Thyroid gland (tissue), 4 donors: ENCODE data around the gene RNF213. TPM values are rescaled to one million over a fixed set of nuclear protein-coding genes. Genes with fewer than 3 reads are reported as not detected.

Source experiments
- DNase-seq, 2 donors: peaks; one replicate each; pipeline ENCODE4 v3.0.0-alpha.2; 2019
- H3K27ac ChIP-seq, 3 donors: fragments of 200-600 bp; sonication (generic); 1 replicate in 2 of 3; 2 replicates in 1 of 3; pipeline ENCODE4 v1.5.1; 2016 to 2019; ENCODE audit warnings: mild to moderate bottlenecking in 1 of 3, moderate library complexity in 1 of 3
- H3K27me3 ChIP-seq: fragments of 200-600 bp; sonication (generic); one replicate; pipeline ENCODE4 v1.5.1; 2019
- H3K36me3 ChIP-seq, 2 donors: fragments of 200-600 bp; sonication (generic); one replicate each; pipeline ENCODE4 v1.5.1; 2016 to 2019
- H3K4me1 ChIP-seq, 2 donors: fragments of 200-600 bp; sonication (generic); one replicate each; pipeline ENCODE4 v1.5.1; 2017 to 2019
- H3K4me3 ChIP-seq, 3 donors: fragments of 200-600 bp; sonication (generic); replicated peaks in 1 of 3; 1 replicate in 2 of 3; 2 replicates in 1 of 3; pipeline ENCODE4 v1.5.1; 2016; ENCODE audit warnings: mild to moderate bottlenecking in 1 of 3
- H3K9me3 ChIP-seq: fragments of 200-600 bp; sonication (generic); one replicate; pipeline ENCODE4 v1.5.1; 2017
- CTCF ChIP-seq, 6 experiments: fragments of 200-600 bp in 3 of 6; fragments of 450-650 bp in 3 of 6; sonication (generic) in 3 of 6; IDR thresholded peaks; one replicate each; pipeline ENCODE4 v1.5.1; 2016 to 2019; ENCODE audit warnings: antibody characterized with exemption in 6 of 6, mild to moderate bottlenecking in 2 of 6, inconsistent platforms in 1 of 6, moderate library complexity in 1 of 6
- POLR2A ChIP-seq, 2 donors: fragments of 450-650 bp; IDR thresholded peaks; one replicate each; pipeline ENCODE4 v1.6.1; 2017; ENCODE audit warnings: antibody characterized with exemption in 2 of 2, mild to moderate bottlenecking in 2 of 2, moderate library complexity in 1 of 2
- WGBS, 2 donors: methylation state at CpG; one replicate each; pipeline ENCODE4 v1.1.5; 2017; 5-methylcytosine and 5-hydroxymethylcytosine counted together
- intact Hi-C: fragments of 100-400 bp; cut with DNase I; formaldehyde crosslinking; loops from one replicate; pipeline ENCODE4 v1.15.1; 2023
- total RNA-seq, 4 donors: library from RNA; depleted of rRNA; stranded (reverse); fragments of >200 nt; gene quantifications; one replicate each; pipeline ENCODE4 v1.2.3, GENCODE V29; 2016

Gene RNF213
- total RNA-seq, 4 donors from 2014 or later, result 107 to 245 (median 187) TPM

GRCh38 chr17:80376531-80376930 is 115.9 kb downstream of the RNF213 start:
- no peak overlapping the region for H3K27ac ChIP-seq
- H3K4me1 ChIP-seq, result no peaks in the 10 kb centered on the region
- WGBS, 2 donors, result 78 to 92% methylated on average over 4 of the region's 4 CpGs
- H3K9me3 ChIP-seq, result no peaks in the 10 kb centered on the region
- peaks cover 92 to 98% of the 10 kb centered on the region in 2 donors for H3K36me3 ChIP-seq
- no peaks in the 10 kb centered on the region for H3K27me3 ChIP-seq
- intact Hi-C loops, result no loop called here
- DNase-seq, result no peak
- TF ChIP-seq CTCF (IDR thresholded peaks at IDR 0.05) (no peak), POLR2A (IDR thresholded peaks at IDR 0.05) (no peak)
- no peak overlapping the region for H3K4me3 ChIP-seq

DNA sequence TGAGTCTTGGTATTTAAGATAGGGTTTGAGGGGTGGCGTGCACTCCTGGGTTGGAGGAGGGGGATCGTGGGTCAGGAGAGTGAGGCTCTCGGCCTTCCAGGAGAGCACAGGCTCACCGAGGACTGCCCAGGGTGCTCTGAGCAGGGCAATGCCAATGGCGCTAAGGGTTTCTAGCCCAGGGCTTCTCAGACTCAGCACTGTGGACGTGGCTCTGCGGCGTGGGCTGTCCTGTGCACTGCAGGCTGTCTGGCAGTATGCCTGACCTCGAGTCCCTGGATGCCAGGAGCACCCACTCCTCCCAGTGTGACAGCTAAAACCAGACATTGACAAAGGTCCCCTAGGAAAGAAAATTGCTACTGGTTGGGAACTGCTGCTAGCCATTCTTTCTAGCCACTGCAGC is 117.1 kb downstream of the RNF213 start:
- 92 to 98% methylated on average over 7 to 9 of the region's 9 CpGs for WGBS, 2 donors

DNA sequence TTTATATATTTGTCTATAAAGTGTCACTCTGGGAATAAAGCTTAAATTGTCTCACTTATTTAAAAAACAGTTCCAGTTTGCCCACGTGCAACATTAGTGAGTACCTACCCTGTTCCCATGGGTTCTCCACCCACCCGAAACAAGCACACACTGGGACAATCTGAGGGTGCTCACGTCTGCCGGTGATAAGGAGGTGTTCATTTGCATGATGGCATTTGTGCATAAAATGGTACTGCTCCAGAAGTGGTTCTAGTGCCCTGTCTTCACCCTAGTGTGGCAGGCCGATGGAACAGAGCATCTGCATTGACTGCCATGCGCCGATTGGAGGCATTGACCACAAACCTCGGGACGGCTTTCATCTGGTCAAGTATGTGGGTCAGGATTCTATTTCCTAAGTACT is 118.7 kb downstream of the RNF213 start:
- Histone ChIP-seq H3K4me1 (no peaks in the 10 kb centered on the region), H3K36me3 (peaks cover 93% of the 10 kb centered on the region in 2 donors), H3K27ac (no peak overlapping the region), H3K9me3 (no peaks in the 10 kb centered on the region), H3K4me3 (no peak overlapping the region), H3K27me3 (no peaks in the 10 kb centered on the region)
- TF ChIP-seq POLR2A (IDR thresholded peaks at IDR 0.05) (no peak), CTCF (IDR thresholded peaks at IDR 0.05) (no peak)
- no peak for DNase-seq
- intact Hi-C loops, result no loop called here
- 93 to 94% methylated on average over 9 of the region's 9 CpGs for WGBS, 2 donors

More for the DNA sequence above, 117.1 kb downstream of the RNF213 start:
- intact Hi-C loops, result no loop called here
- Histone ChIP-seq H3K9me3 (no peaks in the 10 kb centered on the region), H3K27ac (no peak overlapping the region), H3K36me3 (peaks cover 92 to 94% of the 10 kb centered on the region in 2 donors), H3K4me3 (no peak overlapping the region), H3K4me1 (no peaks in the 10 kb centered on the region), H3K27me3 (no peaks in the 10 kb centered on the region)
- no peak for TF ChIP-seq POLR2A (IDR thresholded peaks at IDR 0.05)
- no peak for TF ChIP-seq CTCF (IDR thresholded peaks at IDR 0.05)
- DNase-seq, result no peak

DNA sequence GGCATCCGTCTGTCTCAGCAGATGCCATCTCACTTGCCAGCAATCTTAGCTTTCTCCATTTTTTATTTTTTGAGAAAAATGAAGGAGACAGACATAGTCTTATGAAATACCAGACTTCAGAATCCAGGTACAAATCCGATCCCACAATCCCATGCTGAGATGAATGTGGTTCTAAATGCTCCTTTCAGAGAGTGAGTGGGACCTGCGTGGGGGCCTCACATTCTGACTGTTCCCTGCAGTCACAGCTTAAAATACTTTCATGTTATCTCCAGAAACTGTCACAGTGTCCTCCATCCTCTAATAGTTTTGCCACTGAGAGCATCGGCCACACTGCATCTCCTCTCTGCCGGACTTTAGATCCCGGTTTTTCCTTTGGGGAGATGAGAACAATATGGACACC is 119.4 kb downstream of the RNF213 start:
- H3K27ac ChIP-seq, result no peak overlapping the region
- H3K4me1 ChIP-seq, result no peaks in the 10 kb centered on the region
- H3K9me3 ChIP-seq, result no peaks in the 10 kb centered on the region
- intact Hi-C loops, result no loop called here
- TF ChIP-seq POLR2A (IDR thresholded peaks at IDR 0.05) (no peak), CTCF (IDR thresholded peaks at IDR 0.05) (no peak)
- no peak overlapping the region for H3K4me3 ChIP-seq
- no peaks in the 10 kb centered on the region for H3K27me3 ChIP-seq
- no peak for DNase-seq
- H3K36me3 ChIP-seq, result peaks cover 92 to 93% of the 10 kb centered on the region in 2 donors
- 93 to 95% methylated on average over 6 of the region's 6 CpGs for WGBS, 2 donors

DNA sequence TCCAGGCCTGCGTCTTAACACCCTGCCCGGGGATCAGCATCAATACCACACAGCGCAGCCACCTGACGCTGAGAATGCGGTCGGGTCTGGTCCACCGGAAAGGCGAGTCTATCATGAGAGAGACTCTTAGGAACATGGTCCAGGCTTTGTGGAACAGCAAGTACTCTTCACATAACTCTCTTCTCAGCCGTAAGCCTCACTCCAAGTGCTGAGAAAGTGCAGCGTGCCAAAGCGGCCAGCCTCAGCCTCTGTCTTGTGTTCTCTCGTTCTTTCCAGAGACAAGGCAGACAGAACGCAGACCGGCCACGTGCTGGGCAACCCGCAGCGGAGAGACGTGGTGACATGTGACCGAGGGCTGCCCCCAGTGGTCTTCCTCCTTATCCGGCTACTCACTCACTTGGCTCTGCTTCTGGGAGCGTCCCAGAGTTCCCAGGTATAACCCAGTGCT is 119.9 kb downstream of the RNF213 start:
- Histone ChIP-seq H3K27ac (no peak overlapping the region), H3K27me3 (no peaks in the 10 kb centered on the region), H3K4me3 (no peak overlapping the region), H3K9me3 (no peaks in the 10 kb centered on the region), H3K36me3 (peaks cover 92 to 93% of the 10 kb centered on the region in 2 donors), H3K4me1 (no peaks in the 10 kb centered on the region)
- DNase-seq, result no peak
- intact Hi-C loops, result no loop called here
- no peak for TF ChIP-seq CTCF (IDR thresholded peaks at IDR 0.05)
- TF ChIP-seq POLR2A (IDR thresholded peaks at IDR 0.05), result no peak
- WGBS, 2 donors, result 86 to 91% methylated on average over 21 of the region's 21 CpGs
